HG03575 (cell line): ENCODE results near the gene RABGGTA.
"Not testable (repeated sequence)": the region's sequence is repeated elsewhere in the genome, so short reads cannot be mapped to it uniquely, and the experiment has no call there.

Experiments used
- ATAC-seq: cut with Tn5 transposase; IDR thresholded peaks from one replicate; pipeline ENCODE4 v1.9.1; 2021; ENCODE audit not compliant: unreplicated experiment, insufficient number of reproducible peaks, low FRiP score; ENCODE audit errors: extremely low read depth

The RABGGTA gene

DNA sequence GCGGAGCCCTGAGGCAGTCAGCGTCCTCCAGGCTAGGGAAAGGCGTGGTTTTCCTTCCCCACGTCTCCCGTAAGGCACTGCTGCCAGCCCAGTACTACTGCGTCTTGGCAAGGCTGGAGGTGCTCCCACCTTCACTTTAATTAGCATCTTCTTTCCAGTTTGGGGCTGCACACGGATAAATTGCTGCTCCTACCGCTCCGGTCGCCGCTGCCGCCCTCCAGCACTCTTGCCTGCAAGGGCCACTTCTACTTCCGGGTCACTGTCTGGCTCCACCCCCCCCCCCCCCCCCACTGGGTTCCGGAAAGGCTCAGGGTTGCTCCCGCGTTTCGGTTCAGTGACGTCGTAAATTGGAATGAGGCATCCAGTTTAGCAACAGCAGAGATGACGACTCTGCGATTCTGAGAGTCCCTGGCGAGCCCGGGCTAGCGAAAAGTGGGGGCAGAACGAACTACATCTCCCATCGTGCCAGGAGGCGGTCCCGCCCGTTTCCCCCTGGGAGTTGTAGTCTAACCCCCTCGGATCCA is 39.2 kb downstream of the RABGGTA start, which contains the start of gene NEDD8:
Gene NEDD8, minus strand, starts transcription at position 247 of the 524 bp plus-strand sequence. Its CDS starts 100 bp downstream, at position 147.
- no peak for ATAC-seq

DNA sequence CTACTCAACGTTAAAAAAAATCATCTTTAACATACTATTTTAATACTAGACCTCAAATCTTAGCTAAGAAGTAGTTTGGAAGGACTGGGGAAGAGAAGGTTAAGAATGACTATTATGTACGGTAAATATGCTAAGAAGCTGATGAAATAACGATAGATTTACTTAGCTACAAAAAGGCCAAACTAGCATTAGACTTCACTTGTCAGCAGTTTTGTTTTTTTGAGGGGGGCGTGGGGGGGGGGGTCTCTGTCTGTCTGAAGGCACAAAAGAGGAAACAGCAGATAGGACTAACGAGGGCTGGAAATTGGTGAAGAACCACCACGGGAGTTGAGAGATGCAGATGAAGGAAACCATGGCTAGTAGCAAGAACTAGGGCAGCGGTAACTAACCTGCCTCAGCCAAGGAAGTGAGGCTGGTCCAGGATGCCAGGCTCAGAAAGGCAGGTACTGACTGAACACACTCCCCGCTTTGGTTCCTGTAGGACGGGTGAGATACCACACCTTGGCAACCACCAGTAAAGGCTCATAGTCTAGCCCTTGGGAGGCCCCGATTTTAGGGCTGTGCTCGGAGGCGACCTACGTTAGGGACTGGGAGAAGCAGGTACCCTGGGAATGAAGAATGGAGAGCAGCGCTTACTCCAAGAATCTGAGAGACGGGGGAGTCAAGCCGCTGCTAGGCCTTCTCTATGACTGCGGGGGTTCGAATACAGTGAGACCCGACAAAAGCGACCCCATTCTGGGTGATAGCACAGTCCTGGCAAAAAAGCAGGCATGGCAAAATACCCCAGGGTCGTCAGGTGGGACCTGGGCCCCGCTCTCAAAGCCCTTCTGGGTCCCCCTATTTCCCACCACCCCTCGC is 39.9 kb downstream of the RABGGTA start:
- no peak for ATAC-seq

DNA sequence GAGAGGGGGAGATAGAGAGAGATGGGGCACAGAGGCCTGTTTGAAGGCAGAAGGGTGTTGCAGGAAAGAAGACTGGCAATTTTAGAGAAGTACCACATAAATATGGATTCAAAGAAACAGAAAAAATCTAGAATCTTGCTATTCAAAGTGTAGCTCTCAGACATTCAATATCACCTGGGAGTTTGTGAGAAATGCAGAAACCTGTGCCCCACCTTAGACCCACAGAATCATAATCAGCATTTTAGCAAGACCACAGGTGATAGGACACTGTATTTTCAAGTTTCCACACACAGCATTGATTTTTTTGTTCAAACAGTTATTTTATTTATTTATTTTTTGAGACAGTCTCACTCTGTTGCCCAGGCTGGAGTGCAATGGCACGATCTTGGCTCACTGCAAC is 42.5 kb downstream of the RABGGTA start:
- ATAC-seq = no peak

DNA sequence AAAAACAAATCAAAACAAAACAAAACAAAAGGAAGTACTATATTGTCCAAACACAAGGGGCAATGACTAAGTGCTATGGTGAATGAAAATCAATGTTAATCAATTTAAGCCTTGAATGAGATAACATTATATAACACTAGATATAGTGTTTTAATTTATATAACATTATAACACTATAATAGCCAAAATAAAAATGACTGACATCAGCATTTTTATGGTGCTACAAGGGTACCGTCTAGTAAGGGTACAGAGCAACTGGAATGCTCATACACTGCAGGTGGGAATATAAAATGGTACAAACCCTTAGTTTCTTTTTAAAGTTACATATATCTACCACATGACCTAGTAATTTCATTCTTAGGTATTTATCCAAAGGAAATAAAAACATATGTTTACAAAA is 44.9 kb downstream of the RABGGTA start:
- no peak for ATAC-seq

DNA sequence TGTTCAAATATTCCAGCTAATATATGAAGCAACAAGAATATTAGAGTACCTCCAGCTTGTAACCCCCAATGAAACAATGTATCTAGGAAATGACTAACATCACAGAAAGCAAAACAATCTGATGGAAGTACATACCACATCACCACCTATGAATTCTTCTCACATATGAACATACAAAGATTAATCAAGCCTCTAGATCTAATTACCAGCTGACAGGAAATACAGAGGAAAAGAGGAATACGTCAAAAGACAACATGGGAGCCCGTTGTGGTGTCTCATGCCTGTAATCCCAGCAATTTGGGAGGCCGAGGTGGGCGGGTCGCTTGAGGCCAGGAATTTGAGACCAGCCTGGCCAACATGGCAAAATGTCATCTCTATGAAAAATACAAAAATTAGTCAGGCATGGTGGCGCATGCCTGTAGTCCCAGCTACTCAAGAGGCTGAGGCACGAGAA is 46.8 kb downstream of the RABGGTA start:
- ATAC-seq = no peak

DNA sequence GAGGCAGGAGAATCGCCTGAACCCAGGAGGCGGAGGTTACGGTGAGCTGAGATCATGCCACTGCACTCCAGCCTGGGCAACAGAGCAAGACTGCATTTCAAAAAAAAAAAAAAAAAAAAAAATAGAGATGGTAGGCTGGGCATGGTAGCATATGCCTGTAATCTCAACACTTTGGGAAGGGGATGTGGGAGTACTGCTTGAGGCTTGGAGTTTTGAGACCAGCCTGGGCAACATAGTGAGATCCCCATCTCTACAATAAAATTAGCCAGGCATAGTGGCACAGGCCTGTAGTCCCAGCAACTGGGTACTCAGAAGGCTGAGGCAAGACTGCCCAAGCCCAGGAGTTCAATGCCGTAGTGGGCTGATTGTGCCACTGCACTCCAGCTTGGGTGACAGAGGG is 48.4 kb downstream of the RABGGTA start:
- not testable (repeated sequence) for ATAC-seq

DNA sequence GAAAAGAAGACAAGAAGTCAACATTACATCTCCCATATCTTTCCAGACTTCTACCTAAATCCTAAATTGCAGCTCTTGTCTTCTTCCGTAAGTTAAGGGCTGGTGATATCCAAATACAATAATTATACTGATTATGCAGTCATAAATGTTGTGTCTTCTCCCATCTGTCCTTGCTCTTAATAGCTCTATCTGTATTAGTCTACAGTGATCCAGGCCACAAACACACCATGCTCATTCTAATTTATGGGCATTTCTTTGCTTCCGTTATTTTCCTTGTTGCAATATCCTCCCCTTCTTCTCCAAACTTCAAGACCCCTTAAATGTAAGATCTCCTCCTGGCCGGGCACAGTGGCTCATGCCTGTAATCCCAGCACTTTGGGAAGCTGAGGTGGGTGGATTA is 51.9 kb downstream of the RABGGTA start:
- ATAC-seq = no peak

DNA sequence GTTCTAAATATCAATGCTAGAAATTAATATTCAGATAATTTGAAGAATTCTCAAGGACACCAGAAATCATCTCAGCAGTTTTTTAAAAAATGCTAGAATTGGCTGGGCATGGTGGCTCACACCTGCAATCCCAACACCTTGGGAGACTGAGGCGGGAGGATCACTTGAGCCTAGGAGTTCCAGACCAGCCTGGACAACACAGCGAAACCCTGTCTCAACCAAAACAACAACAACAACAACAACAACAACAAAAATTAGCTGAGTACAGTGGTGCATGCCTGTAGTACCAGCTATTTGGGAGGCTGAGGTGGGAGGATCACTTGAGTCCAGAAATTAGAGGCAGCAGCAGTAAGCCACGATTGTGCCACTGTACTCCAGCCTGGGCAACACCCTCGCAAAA is 52.3 kb downstream of the RABGGTA start:
- no peak for ATAC-seq

DNA sequence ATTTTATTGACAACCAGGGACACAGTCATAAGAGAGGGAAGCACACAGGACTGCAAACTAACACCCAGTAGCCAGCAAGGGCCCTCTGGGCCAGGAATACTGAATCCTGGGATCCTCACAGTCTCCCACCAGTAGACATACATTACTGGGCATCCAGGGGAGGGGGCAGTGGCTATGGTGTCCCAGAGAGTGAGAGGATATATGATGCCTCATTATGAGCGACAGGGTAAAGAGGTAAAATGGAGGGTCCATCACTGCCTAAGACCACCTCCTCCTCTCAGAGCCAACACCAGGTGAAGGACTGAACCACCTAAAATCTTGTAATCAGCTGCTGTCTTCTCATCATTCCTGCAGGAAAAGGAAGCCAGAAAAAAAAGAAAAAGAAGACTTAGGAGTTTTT is 54.5 kb downstream of the RABGGTA start:
- not testable (repeated sequence) for ATAC-seq

DNA sequence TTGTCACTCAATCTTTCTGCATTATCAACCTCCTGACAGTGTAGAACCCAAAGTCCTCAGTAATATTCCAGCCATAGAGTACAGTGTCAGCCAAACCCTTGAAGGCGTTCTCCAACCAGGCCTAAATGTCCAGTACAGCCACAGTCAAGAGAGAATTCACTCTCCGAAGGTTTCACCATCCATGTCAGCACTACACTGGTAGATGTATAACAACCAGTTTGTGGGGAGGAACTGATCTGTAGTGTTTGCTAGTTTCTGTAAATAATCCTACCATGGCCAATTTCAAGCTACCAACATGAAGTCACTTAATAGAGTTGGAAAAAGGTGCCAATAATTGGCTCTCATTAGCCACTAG is 55.1 kb downstream of the RABGGTA start:
- no peak for ATAC-seq
